ENCODE data around the gene SMG6.

DNA sequence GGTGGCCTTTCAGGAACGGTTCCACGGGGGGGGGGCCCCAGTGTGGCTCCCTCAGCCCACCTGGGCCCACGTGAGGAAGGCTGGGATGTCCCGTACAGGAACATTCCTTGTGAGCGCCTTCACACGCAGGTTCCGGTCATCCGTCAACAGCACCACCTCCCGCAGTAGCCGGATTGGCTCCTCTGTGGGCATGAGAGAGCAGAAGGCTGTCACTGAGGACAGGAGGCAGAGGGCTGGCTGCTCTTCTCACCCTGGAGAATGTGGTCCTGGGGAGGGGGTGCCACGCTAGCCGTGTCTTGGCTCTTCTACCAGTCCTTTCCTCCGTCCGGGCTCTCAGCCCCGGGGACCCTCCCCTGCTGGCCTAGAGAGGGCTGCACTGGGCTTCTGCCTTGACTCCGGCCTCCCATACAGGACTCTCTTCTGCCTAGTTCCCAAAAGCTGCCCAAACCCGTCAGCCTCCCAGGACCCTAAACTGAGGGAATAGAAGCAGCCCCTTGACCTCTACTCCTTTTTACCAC lies 242.1 kb downstream of the SMG6 start:
- no peak for TF ChIP-seq CTCF (IDR thresholded peaks at IDR 0.05; ENCODE audit: insufficient read depth, low read length, poor library complexity, severe bottlenecking)
- no peak for TF ChIP-seq EZH2phosphoT487 (conservative IDR thresholded peaks at IDR 0.05; ENCODE audit: low read length)
